ENCODE measurements around the gene AGPS. TPM values are rescaled to one million over a fixed set of nuclear protein-coding genes. Genes with fewer than 3 reads are reported as not detected.

The AGPS gene
- total RNA-seq, 1 experiment from 2014 or later, result 60.9 TPM

GRCh38 chr2:177578454-177578853 is 185.9 kb downstream of the AGPS start:
- no peaks in the 10 kb centered on the region for H3K79me2 ChIP-seq (ENCODE audit: insufficient read depth, low read length)
- H2AK5ac ChIP-seq (ENCODE audit: insufficient read length, low read length), result no peak overlapping the region
- H2BK20ac ChIP-seq (ENCODE audit: low read depth, low read length, poor library complexity, severe bottlenecking), result no peak overlapping the region
- H3K79me1 ChIP-seq (ENCODE audit: insufficient read depth, low read depth, low read length, poor library complexity, severe bottlenecking), result no peaks in the 10 kb centered on the region
- peaks cover 3% of the 10 kb centered on the region; the same call in 1 of the 2 replicates for H3K27me3 Mint-ChIP-seq (ENCODE audit: low read depth)
- no peak overlapping the region for H2BK5ac ChIP-seq (ENCODE audit: insufficient read length, low read length)
- H2BK12ac ChIP-seq (ENCODE audit: insufficient read length, low read depth, low read length), result no peak overlapping the region
- H3K9me3 ChIP-seq (ENCODE audit: control insufficient read depth, low read depth, low read length), result no peaks in the 10 kb centered on the region
- no CpG with 5 or more reads among the region's 3 CpGs for WGBS (ENCODE audit: extremely low coverage, insufficient read length, low lambda C conversion rate)
- no peak overlapping the region for H4K5ac ChIP-seq (ENCODE audit: insufficient read length, low read depth, low read length)
- no peak for TF ChIP-seq CTCF (conservative IDR thresholded peaks at IDR 0.05)
- no peak overlapping the region for H3K27ac Mint-ChIP-seq
- no peaks in the 10 kb centered on the region for H3K4me1 ChIP-seq (ENCODE audit: insufficient read depth, low read length)
- no peak overlapping the region for H3K27ac ChIP-seq (ENCODE audit: insufficient read length, low read depth, low read length)
- H3K4ac ChIP-seq (ENCODE audit: low read depth, low read length), result no peak overlapping the region
- no peak overlapping the region for H3K9ac ChIP-seq (ENCODE audit: extremely low read depth, insufficient read length, low read length)
- no peaks in the 10 kb centered on the region for H3K36me3 Mint-ChIP-seq (ENCODE audit: insufficient read depth in 1 of 3, low read depth in 3 of 3)
- no peak overlapping the region for H3K23ac ChIP-seq (ENCODE audit: insufficient read length, low read depth, low read length)
- no peak overlapping the region for H2BK120ac ChIP-seq (ENCODE audit: low read depth, low read length, poor library complexity, severe bottlenecking)
- no peaks in the 10 kb centered on the region for H3K9me3 Mint-ChIP-seq
- no peak overlapping the region for H3T11ph ChIP-seq (ENCODE audit: low read length)
- H4K20me1 ChIP-seq (ENCODE audit: control insufficient read depth, insufficient read depth, insufficient read length), result no peaks in the 10 kb centered on the region
- DNase-seq, result no peak
- H3K27me3 ChIP-seq (ENCODE audit: insufficient read depth, low read length), result no peaks in the 10 kb centered on the region
- no peak overlapping the region for H3K4me2 ChIP-seq (ENCODE audit: insufficient read depth, insufficient read length, low read length)
- no peak overlapping the region for H4K8ac ChIP-seq (replicated peaks; ENCODE audit: insufficient read length, low read depth, low read length)
- no peak overlapping the region for H2BK15ac ChIP-seq (ENCODE audit: low read depth, low read length)
- H3K4me1 Mint-ChIP-seq, result no peaks in the 10 kb centered on the region
- no peak overlapping the region for H3K56ac ChIP-seq (ENCODE audit: insufficient read length, low read depth, low read length)
- no peaks in the 10 kb centered on the region for H3K23me2 ChIP-seq (ENCODE audit: insufficient read length, low read depth, low read length, poor library complexity, severe bottlenecking)
- H4K91ac ChIP-seq (ENCODE audit: insufficient read length, low read depth, low read length), result no peak overlapping the region
- H3K14ac ChIP-seq (ENCODE audit: insufficient read depth, low read length), result no peak overlapping the region
- no peak overlapping the region for H2AFZ ChIP-seq (ENCODE audit: low read length)
- H3K18ac ChIP-seq (ENCODE audit: insufficient read length, low read depth, low read length), result no peak overlapping the region
- no peak overlapping the region for H3K4me3 Mint-ChIP-seq
